ENCODE results near the gene MRPS22. TPM values are rescaled to one million over a fixed set of nuclear protein-coding genes. Genes with fewer than 3 reads are reported as not detected.

The MRPS22 gene
- total and polyA plus RNA-seq, 2 donors (not counting 3 experiments of a cell fraction or from before 2014, with no cell fraction given), result 33.8 to 45.6 TPM

GRCh38 chr3:139299261-139300132 is 44.3 kb upstream of the MRPS22 start:
- no TSS peak for BruUV-seq (replicated peaks)

DNA sequence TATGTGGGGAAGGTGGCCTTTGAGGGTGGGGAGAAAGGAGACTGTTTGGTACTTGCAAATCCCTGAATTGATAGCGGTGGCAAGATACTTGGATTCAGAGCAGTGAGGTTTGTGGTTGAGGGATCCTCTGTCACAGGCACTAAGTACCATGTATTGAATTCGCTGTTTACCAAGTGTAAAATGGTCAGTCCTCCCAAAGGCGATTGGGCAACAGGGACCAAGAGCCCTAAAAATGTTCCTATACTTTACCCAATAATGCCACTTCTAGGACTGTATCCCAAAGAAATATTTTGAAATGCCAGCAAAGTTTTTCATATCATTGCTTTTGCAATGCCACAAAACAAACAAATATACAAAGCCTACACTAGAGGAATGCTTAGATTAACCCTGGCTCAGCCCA is 43.4 kb upstream of the MRPS22 start:
- no peak overlapping the region for H2AFZ ChIP-seq (ENCODE audit: low read depth, low read length)
- H3K36me3 ChIP-seq (ENCODE audit: control insufficient read depth in 2 of 2, extremely low read depth in 1 of 2, insufficient read depth in 2 of 2, low read length in 2 of 2), result no peaks in the 10 kb centered on the region
- H3K4me1 ChIP-seq (ENCODE audit: control insufficient read depth, extremely low read depth, insufficient read depth, low read length), result no peaks in the 10 kb centered on the region
- DNase-seq (ENCODE audit: low read depth, low spot score) (no peak), FAIRE-seq (no peak)
- H3K27me3 ChIP-seq (ENCODE audit: control insufficient read depth in 2 of 2, insufficient read depth in 2 of 2, low read length in 2 of 2), result no peaks in the 10 kb centered on the region
- dilution Hi-C loops (cut with MboI; ENCODE audit: extremely low pct_ligation_motif_present, low sequenced_read_pairs) (no loop called here), intact Hi-C loops (cut with micrococcal nuclease) (no loop called here)
- no peak overlapping the region for H3K27ac ChIP-seq (ENCODE audit: insufficient read depth, low read depth, low read length)
- no peaks in the 10 kb centered on the region for H3K79me2 ChIP-seq (ENCODE audit: control insufficient read depth, insufficient read depth, low read length)
- CTCF ChIA-PET, result interaction anchor here (1.2 to 1.4 kb wide), 2 partner anchors 19 to 189 kb away, joined by 3 to 4 read pairs; no protein-coding TSS in a partner anchor
- no peak overlapping the region for H3K9ac ChIP-seq (replicated peaks; ENCODE audit: extremely low read depth, insufficient read depth, low read length)
- H3K4me2 ChIP-seq (ENCODE audit: insufficient read depth, low read length), result no peak overlapping the region
- H3K9me3 ChIP-seq (replicated peaks; ENCODE audit: control insufficient read depth, insufficient read depth, low read length), result no peaks in the 10 kb centered on the region
- TF ChIP-seq POLR2A (IDR thresholded peaks at IDR 0.05; ENCODE audit: low read depth, low read length), result no peak
- no peak for TF ChIP-seq FOS (IDR thresholded peaks at IDR 0.05; ENCODE audit: borderline replicate concordance, insufficient read depth, low read length)
- no peak for TF ChIP-seq GATA2 (IDR thresholded peaks at IDR 0.05; ENCODE audit: insufficient read depth, insufficient read length, low read depth, low read length)
- no peak for TF ChIP-seq POLR2AphosphoS5 (IDR thresholded peaks at IDR 0.05; ENCODE audit: insufficient read depth, low read depth, low read length)
- no peak for TF ChIP-seq CTCF (IDR thresholded peaks at IDR 0.05; ENCODE audit: extremely low read depth in 1 of 2, insufficient read depth in 1 of 2, low read depth in 1 of 2, low read length in 2 of 2)
- no peak for TF ChIP-seq EZH2 (IDR thresholded peaks at IDR 0.05; ENCODE audit: borderline replicate concordance, low read depth, low read length, severe bottlenecking)
- TF ChIP-seq MAX (IDR thresholded peaks at IDR 0.05; ENCODE audit: insufficient read depth, insufficient read length), result no peak
- TF ChIP-seq MYC (IDR thresholded peaks at IDR 0.05; ENCODE audit: low read depth, low read length), result no peak
- no peak for TF ChIP-seq JUN (IDR thresholded peaks at IDR 0.05; ENCODE audit: borderline replicate concordance, insufficient read depth, insufficient read length, low read depth)
- POLR2A ChIA-PET, result no interaction called here
- H3K9me1 ChIP-seq (replicated peaks; ENCODE audit: control insufficient read depth, extremely low read depth, insufficient read depth, low read length), result no peaks in the 10 kb centered on the region
- no TSS peak for BruUV-seq (replicated peaks)
- H3K4me3 ChIP-seq (replicated peaks in 1 of 3; ENCODE audit: insufficient read depth in 1 of 3, low read depth in 1 of 3, low read length in 3 of 3), result no peak overlapping the region
- H4K20me1 ChIP-seq (replicated peaks; ENCODE audit: control insufficient read depth, extremely low read depth, insufficient read depth, low read length), result no peaks in the 10 kb centered on the region

More at GRCh38 chr3:139299261-139300132, 44.3 kb upstream of the MRPS22 start:
- Histone ChIP-seq H3K4me3 (replicated peaks in 1 of 3; ENCODE audit: insufficient read depth in 1 of 3, low read depth in 1 of 3, low read length in 3 of 3) (no peak overlapping the region), H3K9me3 (replicated peaks; ENCODE audit: control insufficient read depth, insufficient read depth, low read length) (no peaks in the 10 kb centered on the region), H3K27me3 (ENCODE audit: control insufficient read depth in 2 of 2, insufficient read depth in 2 of 2, low read length in 2 of 2) (no peaks in the 10 kb centered on the region), H3K4me1 (ENCODE audit: control insufficient read depth, extremely low read depth, insufficient read depth, low read length) (no peaks in the 10 kb centered on the region), H2AFZ (ENCODE audit: low read depth, low read length) (no peak overlapping the region), H3K9me1 (replicated peaks; ENCODE audit: control insufficient read depth, extremely low read depth, insufficient read depth, low read length) (no peaks in the 10 kb centered on the region), H4K20me1 (replicated peaks; ENCODE audit: control insufficient read depth, extremely low read depth, insufficient read depth, low read length) (no peaks in the 10 kb centered on the region), H3K9ac (replicated peaks; ENCODE audit: extremely low read depth, insufficient read depth, low read length) (no peak overlapping the region), H3K4me2 (ENCODE audit: insufficient read depth, low read length) (no peak overlapping the region), H3K79me2 (ENCODE audit: control insufficient read depth, insufficient read depth, low read length) (no peaks in the 10 kb centered on the region), H3K27ac (ENCODE audit: insufficient read depth, low read depth, low read length) (no peak overlapping the region), H3K36me3 (ENCODE audit: control insufficient read depth in 2 of 2, extremely low read depth in 1 of 2, insufficient read depth in 2 of 2, low read length in 2 of 2) (no peaks in the 10 kb centered on the region)
- dilution Hi-C loops (cut with MboI; ENCODE audit: extremely low pct_ligation_motif_present, low sequenced_read_pairs), result no loop called here
- DNase-seq (ENCODE audit: low read depth, low spot score) (no peak), FAIRE-seq (no peak)
- CTCF ChIA-PET, result no interaction called here
- TF ChIP-seq POLR2A (IDR thresholded peaks at IDR 0.05; ENCODE audit: low read depth, low read length) (no peak), JUN (IDR thresholded peaks at IDR 0.05; ENCODE audit: borderline replicate concordance, insufficient read depth, insufficient read length, low read depth) (peak; percentile 11), FOS (IDR thresholded peaks at IDR 0.05; ENCODE audit: borderline replicate concordance, insufficient read depth, low read length) (no peak)
- POLR2A ChIA-PET, result no interaction called here
- intact Hi-C loops (cut with micrococcal nuclease), result no loop called here

Measured in endothelial cell of umbilical vein (primary cell).